ENCODE measurements around the gene SLC5A6.

SLC5A6 gene

DNA sequence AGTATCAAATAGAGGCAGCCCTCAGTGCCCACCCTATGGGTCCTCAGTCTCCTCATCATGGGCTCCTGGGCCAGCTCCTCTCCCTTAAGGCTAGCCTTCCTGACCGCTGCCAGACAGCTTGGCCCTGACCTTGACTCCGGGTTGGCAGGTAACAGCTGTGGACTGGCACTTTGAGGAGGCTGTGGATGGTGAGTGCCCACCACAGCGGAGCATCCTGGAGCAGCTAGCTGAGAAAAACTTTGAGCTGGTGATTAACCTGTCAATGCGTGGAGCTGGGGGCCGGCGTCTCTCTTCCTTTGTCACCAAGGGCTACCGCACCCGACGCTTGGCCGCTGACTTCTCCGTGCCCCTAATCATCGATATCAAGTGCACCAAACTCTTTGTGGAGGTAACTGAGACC is 24.1 kb upstream of the SLC5A6 start:
- DNase-seq, result no peak

DNA sequence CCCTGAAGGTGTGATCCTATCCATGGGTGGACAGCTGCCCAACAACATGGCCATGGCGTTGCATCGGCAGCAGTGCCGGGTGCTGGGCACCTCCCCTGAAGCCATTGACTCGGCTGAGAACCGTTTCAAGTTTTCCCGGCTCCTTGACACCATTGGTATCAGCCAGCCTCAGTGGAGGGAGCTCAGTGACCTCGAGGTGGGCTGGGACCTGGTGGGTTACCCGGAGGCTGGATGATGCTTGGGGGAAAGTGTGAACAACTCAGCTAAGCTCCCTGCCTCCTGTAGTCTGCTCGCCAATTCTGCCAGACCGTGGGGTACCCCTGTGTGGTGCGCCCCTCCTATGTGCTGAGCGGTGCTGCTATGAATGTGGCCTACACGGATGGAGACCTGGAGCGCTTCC is 21.3 kb upstream of the SLC5A6 start:
- no peak for DNase-seq

- DNase-seq, result no peak
These were observed 19.9 kb upstream of the SLC5A6 start for GRCh38 chr2:27231921-27232320.

- no peak for DNase-seq
These were observed 15.4 kb upstream of the SLC5A6 start for GRCh38 chr2:27227501-27227900.

GRCh38 chr2:27225526-27225925 is 13.5 kb upstream of the SLC5A6 start:
- no peak for DNase-seq

DNA sequence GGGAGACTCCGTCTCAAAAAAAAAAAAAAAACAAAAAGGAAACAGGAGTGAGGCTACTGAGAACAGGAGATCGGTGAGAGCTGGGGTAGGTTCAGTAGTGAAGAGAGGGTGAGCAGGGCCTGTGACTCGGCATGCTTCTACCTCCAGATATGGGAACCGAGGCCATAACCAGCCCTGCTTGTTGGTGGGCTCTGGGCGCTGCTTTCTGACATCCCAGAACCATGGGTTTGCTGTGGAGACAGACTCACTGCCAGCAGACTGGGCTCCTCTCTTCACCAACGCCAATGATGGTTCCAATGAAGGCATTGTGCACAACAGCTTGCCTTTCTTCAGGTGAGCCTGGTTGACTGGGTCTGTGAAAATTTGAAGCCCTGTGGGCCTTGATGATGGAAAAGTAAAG is 11.3 kb upstream of the SLC5A6 start:
- no peak for DNase-seq

GRCh38 chr2:27222407-27222806 is 10.3 kb upstream of the SLC5A6 start:
- DNase-seq, result no peak

DNA sequence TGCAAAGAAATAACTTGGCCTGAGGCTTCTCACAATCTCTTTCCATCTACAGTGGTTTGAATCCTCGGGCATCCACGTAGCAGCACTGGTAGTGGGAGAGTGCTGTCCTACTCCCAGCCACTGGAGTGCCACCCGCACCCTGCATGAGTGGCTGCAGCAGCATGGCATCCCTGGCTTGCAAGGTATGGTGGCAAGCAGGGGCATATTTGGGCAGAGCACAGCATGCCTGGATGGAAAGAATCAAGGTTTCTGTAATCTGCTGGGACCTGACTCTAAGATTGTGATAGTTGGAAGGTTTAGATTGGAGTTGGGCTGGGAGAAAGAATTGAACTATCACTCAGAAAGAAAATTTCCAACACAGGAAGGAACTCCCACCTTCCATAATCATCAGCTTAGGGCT is 9.1 kb upstream of the SLC5A6 start:
- DNase-seq, result no peak

DNA sequence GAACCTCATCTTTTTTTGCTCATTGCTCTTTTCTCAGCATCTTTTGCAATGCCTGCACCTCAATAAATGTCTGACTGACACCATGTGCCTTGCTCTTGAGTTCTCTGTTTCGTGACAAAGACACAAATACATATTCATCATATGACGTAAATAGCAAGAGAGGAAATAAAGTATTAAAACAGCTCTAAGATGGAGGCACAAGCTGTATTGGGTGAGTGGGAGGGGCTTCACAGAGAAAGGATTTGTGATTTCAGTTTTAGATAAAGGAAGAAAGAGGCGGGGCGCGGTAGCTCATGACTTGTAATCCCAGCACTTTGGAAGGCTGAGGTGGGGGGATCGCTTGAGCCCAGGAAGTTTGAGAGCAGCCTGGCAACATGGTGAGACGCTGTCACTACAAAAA is 8.0 kb upstream of the SLC5A6 start:
- no peak for DNase-seq

GRCh38 chr2:27219091-27219490 is 7.0 kb upstream of the SLC5A6 start:
- no peak for DNase-seq

DNA sequence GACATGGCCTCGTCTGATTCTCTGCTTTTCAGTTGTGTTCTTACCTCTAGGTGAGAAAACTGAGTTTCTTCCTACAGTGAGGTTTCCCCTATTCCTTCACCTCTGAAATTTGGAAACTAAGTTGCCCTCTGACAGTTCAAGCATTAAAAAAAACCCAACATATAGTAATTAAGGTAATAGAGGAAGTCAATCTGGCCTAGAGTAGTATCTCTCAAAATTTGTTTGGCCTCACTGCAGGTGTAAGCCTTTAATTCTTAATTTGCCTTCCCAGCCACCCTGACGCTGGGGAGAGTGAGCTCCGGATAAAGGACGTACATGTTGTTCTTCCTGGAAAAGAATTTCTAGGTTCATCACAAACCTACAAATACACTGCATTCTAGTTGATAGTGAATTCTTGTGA is 6.5 kb upstream of the SLC5A6 start:
- DNase-seq, result no peak

DNA sequence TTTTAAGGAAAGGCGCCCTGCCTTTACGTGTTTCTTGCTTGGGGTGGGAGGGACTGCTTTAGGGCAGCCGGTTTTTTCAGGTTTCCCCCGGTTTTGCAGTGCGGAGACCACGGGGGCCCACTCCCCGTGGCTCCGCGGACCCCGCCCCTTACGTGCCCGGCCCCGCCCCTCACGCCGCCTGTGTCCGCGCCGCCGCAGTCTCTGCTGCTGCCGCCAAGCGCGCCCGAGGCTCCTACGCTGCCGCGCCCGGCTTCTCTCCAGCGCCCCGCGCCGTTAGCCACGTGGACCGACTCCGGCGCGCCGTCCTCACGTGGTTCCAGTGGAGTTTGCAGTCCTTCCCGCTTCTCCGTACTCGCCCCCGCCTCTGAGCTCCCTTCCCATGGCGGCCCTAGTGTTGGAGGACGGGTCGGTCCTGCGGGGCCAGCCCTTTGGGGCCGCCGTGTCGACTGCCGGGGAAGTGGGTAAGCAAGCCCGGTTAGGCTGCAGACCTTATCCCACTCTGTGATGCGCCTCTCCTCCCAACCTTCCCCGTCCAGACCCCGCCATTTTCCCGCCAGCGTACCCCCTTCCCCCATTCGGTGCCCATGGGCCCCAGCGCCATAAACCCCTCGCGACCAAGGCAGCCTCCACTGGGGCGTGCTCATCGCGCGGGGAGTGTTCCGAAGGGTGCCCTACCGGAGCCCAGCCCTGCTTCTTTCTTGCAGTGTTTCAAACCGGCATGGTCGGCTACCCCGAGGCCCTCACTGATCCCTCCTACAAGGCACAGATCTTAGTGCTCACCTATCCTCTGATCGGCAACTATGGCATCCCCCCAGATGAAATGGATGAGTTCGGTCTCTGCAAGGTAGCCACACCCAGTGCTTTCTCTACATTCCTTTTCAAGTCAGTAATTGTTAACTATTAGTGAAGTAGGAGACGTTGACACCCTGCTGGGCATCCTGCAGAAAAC is 5.4 kb upstream of the SLC5A6 start, which contains the start of gene CAD:
Gene CAD, plus strand, starts transcription at position 197 of the 949 bp plus-strand sequence. Its CDS starts 183 bp downstream, at position 380.
- DNase-seq, result peak; percentile 82

DNA sequence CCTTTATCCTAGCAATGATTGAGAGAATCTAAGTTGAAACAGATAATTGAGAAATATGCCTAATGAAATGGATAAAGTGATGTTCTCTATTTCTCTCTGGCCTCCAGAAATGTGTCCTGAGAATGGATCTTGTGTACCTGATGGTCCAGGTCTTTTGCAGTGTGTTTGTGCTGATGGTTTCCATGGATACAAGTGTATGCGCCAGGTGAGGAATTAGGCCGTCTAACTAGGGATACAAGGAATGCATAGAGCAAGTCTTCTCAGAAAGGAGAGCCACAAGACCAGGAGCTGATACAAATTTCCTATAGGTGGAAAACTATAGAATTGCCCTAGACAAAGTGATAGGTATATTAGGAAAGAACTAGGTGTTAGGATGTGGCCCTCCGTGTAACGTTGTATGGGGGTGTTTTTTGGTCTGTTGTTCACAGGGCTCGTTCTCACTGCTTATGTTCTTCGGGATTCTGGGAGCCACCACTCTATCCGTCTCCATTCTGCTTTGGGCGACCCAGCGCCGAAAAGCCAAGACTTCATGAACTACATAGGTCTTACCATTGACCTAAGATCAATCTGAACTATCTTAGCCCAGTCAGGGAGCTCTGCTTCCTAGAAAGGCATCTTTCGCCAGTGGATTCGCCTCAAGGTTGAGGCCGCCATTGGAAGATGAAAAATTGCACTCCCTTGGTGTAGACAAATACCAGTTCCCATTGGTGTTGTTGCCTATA is 4.5 kb upstream of the SLC5A6 start:
- no peak for DNase-seq

DNA sequence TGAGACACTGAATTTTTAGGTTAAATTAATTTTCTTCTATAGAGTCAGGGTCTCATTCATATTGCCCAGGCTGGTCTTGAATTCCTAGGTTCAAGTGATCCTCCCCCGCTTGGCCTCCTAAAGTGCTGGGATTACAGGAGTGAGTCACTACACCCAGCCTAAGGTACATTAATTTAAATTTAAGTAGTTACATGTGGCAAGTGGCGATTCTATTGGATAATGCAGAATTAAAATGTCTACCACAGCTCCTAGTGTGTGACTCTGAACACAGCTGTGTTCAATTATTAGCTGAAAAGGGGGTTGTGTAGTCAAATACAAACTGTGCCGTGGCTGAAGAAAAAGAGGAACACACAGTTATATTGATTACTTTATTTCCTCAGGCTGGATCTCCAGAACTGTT is 2.9 kb upstream of the SLC5A6 start:
- DNase-seq, result no peak

GRCh38 chr2:27212626-27213471 is 781 bp upstream of the SLC5A6 start:
- peak; percentile 32 for DNase-seq

GRCh38 chr2:27211241-27211942 is 676 bp downstream of the SLC5A6 start:
- no peak for DNase-seq

- no peak for DNase-seq
These were observed 2.3 kb downstream of the SLC5A6 start for GRCh38 chr2:27209621-27210401.

GRCh38 chr2:27208486-27209050 is 3.5 kb downstream of the SLC5A6 start:
- no peak for DNase-seq

DNA sequence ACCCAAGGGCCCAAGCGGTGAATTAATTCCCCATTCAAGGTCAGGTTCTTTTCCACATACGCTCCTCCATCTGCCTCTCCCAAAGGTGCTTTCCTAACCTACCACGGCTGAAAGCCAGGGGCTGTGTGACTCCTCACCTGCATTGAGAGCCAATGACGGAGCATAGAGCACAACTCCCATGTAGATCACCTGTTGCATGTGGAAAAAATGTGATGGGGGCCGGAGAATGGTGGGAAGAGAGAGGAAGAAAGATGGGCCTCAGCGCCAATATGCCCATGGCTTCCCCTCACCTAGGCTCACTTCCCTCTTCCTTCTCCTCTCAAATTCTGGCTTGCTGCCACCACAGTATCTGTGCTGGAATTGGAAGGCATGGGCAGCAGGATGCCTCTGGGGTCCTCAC is 5.7 kb downstream of the SLC5A6 start:
- DNase-seq, result no peak

DNA sequence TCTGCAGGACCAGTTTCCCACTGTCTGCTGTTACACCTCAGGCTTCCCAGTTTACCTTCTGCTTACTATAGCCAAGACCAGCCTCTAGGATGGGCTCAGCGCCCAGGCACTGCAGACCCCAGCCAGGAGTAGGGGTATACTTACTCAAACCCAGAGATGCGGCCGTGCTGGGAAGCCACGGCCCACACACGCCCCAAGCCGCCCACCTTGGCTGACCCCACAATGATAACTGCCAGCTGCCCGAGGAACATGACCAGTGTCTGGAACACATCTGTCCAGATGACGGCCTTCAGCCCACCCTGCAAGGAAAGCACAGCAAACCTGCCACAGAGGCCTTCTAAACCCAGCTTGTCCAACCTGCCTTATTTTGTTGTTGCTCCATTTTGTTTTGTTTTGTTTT is 6.9 kb downstream of the SLC5A6 start:
- DNase-seq, result no peak

GRCh38 chr2:27204566-27204965 is 7.5 kb downstream of the SLC5A6 start:
- DNase-seq, result no peak
